HG03457 (cell line): ENCODE results near the gene MYO1F.
"Not testable (repeated sequence)": the region's sequence is repeated elsewhere in the genome, so short reads cannot be mapped to it uniquely, and the experiment has no call there.

Experiments
- ATAC-seq: cut with Tn5 transposase; IDR thresholded peaks from one replicate; pipeline ENCODE4 v1.9.1; 2021; ENCODE audit warnings: moderate number of reproducible peaks; ENCODE audit not compliant: unreplicated experiment

Gene MYO1F

GRCh38 chr19:8567522-8568172 is 9.6 kb downstream of the MYO1F start:
- no peak for ATAC-seq

GRCh38 chr19:8566855-8567254 is 10.4 kb downstream of the MYO1F start:
- ATAC-seq, result no peak

- not testable (repeated sequence) for ATAC-seq
These were observed 12.4 kb downstream of the MYO1F start for GRCh38 chr19:8564866-8565265.

- no peak for ATAC-seq
These were observed 16.0 kb downstream of the MYO1F start for GRCh38 chr19:8561075-8561764.

- ATAC-seq, result no peak
These were observed 18.9 kb downstream of the MYO1F start for GRCh38 chr19:8558325-8558724.

GRCh38 chr19:8557642-8558238 is 19.5 kb downstream of the MYO1F start:
- no peak for ATAC-seq

GRCh38 chr19:8553729-8554128 is 23.5 kb downstream of the MYO1F start:
- ATAC-seq, result not testable (repeated sequence)

- ATAC-seq, result no peak
These were observed 24.4 kb downstream of the MYO1F start for GRCh38 chr19:8552810-8553209.

GRCh38 chr19:8550070-8550469 is 27.2 kb downstream of the MYO1F start:
- no peak for ATAC-seq

GRCh38 chr19:8545743-8546142 is 31.5 kb downstream of the MYO1F start:
- ATAC-seq, result no peak

GRCh38 chr19:8544168-8544567 is 33.1 kb downstream of the MYO1F start:
- ATAC-seq, result no peak

GRCh38 chr19:8539621-8540149 is 37.6 kb downstream of the MYO1F start:
- ATAC-seq, result no peak

GRCh38 chr19:8537099-8537498 is 40.1 kb downstream of the MYO1F start:
- ATAC-seq, result no peak

GRCh38 chr19:8536282-8536681 is 41.0 kb downstream of the MYO1F start:
- no peak for ATAC-seq

GRCh38 chr19:8532225-8532624 is 45.0 kb downstream of the MYO1F start:
- no peak for ATAC-seq

GRCh38 chr19:8531470-8531869 is 45.8 kb downstream of the MYO1F start:
- ATAC-seq, result no peak

GRCh38 chr19:8530061-8530679 is 47.1 kb downstream of the MYO1F start:
- no peak for ATAC-seq

GRCh38 chr19:8529369-8530006 is 47.8 kb downstream of the MYO1F start:
- no peak for ATAC-seq

- ATAC-seq, result no peak
These were observed 48.7 kb downstream of the MYO1F start for GRCh38 chr19:8528500-8528899.

GRCh38 chr19:8526345-8527091 is 50.7 kb downstream of the MYO1F start:
- ATAC-seq, result no peak

- ATAC-seq, result no peak
These were observed 51.9 kb downstream of the MYO1F start for GRCh38 chr19:8525401-8525684.
